ENCODE results near the gene ATRNL1.

- TF ChIP-seq POLR2AphosphoS5 (IDR thresholded peaks at IDR 0.05), result no peak
- TF ChIP-seq CTCF (IDR thresholded peaks at IDR 0.05), result no peak
- TF ChIP-seq POLR2A (IDR thresholded peaks at IDR 0.05), result no peak
Measured at GRCh38 chr10:115050375-115051010, 42.7 kb upstream of the ATRNL1 start.

Measured in prostate gland (tissue), 2 donors.